Calu3 (cell line): Measurements from ENCODE around the gene BRCA2. TPM values are rescaled to one million over a fixed set of nuclear protein-coding genes. Genes with fewer than 3 reads are reported as not detected.

Source experiments
- BruUV-seq: library from RNA; stranded (reverse); fragments of 400-500 nt; replicated peaks from 2 replicates; lab custom pipeline; 2021; lab: Mats Ljungman, UMichigan
- CTCF ChIA-PET: fragments of 300-600 bp; sonication (Branson Sonifier 250); formaldehyde crosslinking; loops from one replicate; lab custom pipeline; 2022; ENCODE audit warnings: antibody characterized with exemption; lab: Charles Lee
- DNase-seq: peaks from one replicate; pipeline ENCODE4 v3.0.0; 2022
- H3K27ac Mint-ChIP-seq: one replicate; pipeline ENCODE4 v1.8.0; 2022; ENCODE audit warnings: mixed read lengths; ENCODE audit not compliant: unreplicated experiment
- H3K27me3 Mint-ChIP-seq: one replicate; pipeline ENCODE4 v1.8.0; 2022; ENCODE audit warnings: mixed read lengths; ENCODE audit not compliant: unreplicated experiment
- H3K36me3 Mint-ChIP-seq: one replicate; pipeline ENCODE4 v1.8.0; 2022; ENCODE audit warnings: mild to moderate bottlenecking, moderate library complexity, mixed read lengths; ENCODE audit not compliant: insufficient read depth, unreplicated experiment
- H3K4me1 Mint-ChIP-seq: one replicate; pipeline ENCODE4 v1.8.0; 2022; ENCODE audit warnings: mild to moderate bottlenecking, low read depth, mixed read lengths; ENCODE audit not compliant: unreplicated experiment
- H3K4me3 Mint-ChIP-seq: one replicate; pipeline ENCODE4 v1.8.0; 2022; ENCODE audit warnings: mild to moderate bottlenecking, low read depth, moderate library complexity, mixed read lengths; ENCODE audit not compliant: unreplicated experiment
- H3K9me3 Mint-ChIP-seq: one replicate; pipeline ENCODE4 v1.8.0; 2022; ENCODE audit warnings: low read depth, mixed read lengths; ENCODE audit not compliant: unreplicated experiment
- intact Hi-C: fragments of 100-400 bp; cut with micrococcal nuclease; formaldehyde crosslinking; loops from one replicate; pipeline ENCODE4 v1.10.0; 2022; ENCODE audit not compliant: unreplicated experiment
- total RNA-seq: library from RNA; stranded (reverse); gene quantifications from 2 replicates; pipeline ENCODE4 v1.2.3, GENCODE V29; 2022
- TF ChIP-seq, protein P1 (sequence below): fragments of 200-600 bp; IDR thresholded peaks from one replicate; pipeline ENCODE4 v1.8.0; 2022; ENCODE audit warnings: antibody characterized with exemption; ENCODE audit not compliant: unreplicated experiment

BRCA2 gene
- total RNA-seq, 1 experiment from 2014 or later: 12.8 TPM

DNA sequence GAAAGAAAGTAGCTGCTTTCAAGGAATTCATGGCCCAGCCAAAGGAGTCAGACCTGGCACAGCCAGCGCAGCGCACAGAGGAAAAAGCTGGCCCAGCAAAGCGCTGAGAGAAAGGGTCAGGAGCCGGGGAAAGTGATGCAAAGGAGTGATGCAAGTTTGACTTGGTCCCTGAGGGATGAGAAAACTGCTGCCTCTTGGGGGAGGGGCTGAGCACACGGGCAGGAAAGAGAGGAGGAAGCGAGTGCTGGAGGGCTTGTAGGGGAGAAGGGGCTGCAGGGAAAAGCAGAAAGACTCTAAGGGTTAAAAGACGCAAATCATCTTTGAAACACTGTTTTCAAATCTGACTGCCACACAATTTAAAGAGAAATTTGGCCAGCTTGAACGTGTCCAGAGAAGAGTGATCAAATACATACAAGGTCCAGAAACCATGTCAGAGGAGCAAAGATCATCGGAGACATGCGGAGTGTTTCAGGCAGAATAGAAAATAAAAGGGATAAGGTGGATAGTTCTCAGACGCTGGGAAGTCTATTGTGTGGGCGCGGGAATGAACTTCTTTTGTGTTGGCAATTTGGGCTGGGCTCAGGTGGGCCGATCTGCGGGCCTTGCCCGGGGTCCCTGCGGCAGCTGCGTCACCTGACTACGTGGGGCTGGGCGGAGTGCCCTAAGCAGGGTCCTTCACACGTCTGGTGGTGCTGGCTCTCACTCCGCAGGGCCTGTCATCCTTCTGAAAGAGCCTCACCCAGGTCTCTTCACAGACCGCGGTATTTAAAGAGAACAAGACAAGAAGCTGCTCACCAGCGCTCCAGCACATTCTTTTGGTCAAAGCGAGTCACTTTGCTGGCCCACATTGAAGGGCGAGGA is 94.5 kb downstream of the BRCA2 start:
- BruUV-seq: no TSS peak
- intact Hi-C loops: no loop called here
- Mint-ChIP-seq H3K36me3 (no peaks in the 10 kb centered on the region), H3K4me1 (no peaks in the 10 kb centered on the region), H3K9me3 (no peaks in the 10 kb centered on the region), H3K27ac (no peak overlapping the region), H3K27me3 (no peaks in the 10 kb centered on the region), H3K4me3 (no peak overlapping the region)
- CTCF ChIA-PET: no interaction called here
- TF ChIP-seq, protein P1, sequence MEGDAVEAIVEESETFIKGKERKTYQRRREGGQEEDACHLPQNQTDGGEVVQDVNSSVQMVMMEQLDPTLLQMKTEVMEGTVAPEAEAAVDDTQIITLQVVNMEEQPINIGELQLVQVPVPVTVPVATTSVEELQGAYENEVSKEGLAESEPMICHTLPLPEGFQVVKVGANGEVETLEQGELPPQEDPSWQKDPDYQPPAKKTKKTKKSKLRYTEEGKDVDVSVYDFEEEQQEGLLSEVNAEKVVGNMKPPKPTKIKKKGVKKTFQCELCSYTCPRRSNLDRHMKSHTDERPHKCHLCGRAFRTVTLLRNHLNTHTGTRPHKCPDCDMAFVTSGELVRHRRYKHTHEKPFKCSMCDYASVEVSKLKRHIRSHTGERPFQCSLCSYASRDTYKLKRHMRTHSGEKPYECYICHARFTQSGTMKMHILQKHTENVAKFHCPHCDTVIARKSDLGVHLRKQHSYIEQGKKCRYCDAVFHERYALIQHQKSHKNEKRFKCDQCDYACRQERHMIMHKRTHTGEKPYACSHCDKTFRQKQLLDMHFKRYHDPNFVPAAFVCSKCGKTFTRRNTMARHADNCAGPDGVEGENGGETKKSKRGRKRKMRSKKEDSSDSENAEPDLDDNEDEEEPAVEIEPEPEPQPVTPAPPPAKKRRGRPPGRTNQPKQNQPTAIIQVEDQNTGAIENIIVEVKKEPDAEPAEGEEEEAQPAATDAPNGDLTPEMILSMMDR: no peak
- no peak for DNase-seq

DNA sequence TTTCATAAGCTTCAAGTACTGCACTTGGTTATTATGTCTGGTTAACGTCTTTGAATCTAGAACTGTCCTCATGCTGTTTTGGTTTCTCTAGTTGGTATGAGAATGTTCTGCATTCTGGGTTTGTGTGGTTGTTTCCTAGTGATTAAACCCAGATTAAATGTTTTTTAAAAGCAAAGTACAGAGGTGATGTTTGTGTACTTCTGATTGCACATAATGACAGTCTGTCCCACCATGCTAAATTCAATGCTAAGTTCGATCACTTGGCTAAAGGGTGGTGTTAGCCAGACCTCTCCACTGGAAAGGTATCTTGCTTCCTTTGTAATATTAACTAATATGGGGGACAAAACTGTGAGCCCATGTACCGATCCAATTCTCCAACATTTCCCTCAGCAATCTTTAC is 98.0 kb downstream of the BRCA2 start:
- DNase-seq: no peak
- no TSS peak for BruUV-seq
- Mint-ChIP-seq H3K27me3 (no peaks in the 10 kb centered on the region), H3K27ac (no peak overlapping the region), H3K9me3 (no peaks in the 10 kb centered on the region), H3K4me1 (no peaks in the 10 kb centered on the region), H3K4me3 (no peak overlapping the region), H3K36me3 (no peaks in the 10 kb centered on the region)
- intact Hi-C loops: no loop called here
- TF ChIP-seq, protein P1: no peak
- CTCF ChIA-PET: no interaction called here

DNA sequence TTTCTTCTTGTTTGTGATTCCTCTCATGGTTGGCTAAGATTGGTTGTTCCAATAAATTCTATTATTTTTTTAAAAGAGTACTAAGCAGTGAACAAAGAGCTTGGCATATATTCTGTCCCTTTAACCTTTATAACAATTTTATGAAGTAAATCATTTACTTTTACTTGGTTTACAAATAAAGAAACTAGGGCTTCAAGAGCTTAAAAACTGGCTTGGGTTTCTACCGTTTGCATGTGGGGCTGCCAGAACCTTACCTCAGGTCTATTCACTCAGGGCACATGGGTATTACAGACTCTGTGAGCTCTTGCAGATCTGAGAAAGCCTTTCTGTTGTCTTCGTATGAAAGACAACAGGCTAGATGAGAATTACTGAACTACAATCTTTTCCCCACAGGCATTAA is 99.3 kb downstream of the BRCA2 start:
- no peaks in the 10 kb centered on the region for H3K4me1 Mint-ChIP-seq
- no peak overlapping the region for H3K4me3 Mint-ChIP-seq
- CTCF ChIA-PET: no interaction called here
- DNase-seq: no peak
- no peaks in the 10 kb centered on the region for H3K27me3 Mint-ChIP-seq
- no peaks in the 10 kb centered on the region for H3K36me3 Mint-ChIP-seq
- intact Hi-C loops: no loop called here
- TF ChIP-seq, protein P1: no peak
- H3K9me3 Mint-ChIP-seq: no peaks in the 10 kb centered on the region
- no peak overlapping the region for H3K27ac Mint-ChIP-seq
- no TSS peak for BruUV-seq

DNA sequence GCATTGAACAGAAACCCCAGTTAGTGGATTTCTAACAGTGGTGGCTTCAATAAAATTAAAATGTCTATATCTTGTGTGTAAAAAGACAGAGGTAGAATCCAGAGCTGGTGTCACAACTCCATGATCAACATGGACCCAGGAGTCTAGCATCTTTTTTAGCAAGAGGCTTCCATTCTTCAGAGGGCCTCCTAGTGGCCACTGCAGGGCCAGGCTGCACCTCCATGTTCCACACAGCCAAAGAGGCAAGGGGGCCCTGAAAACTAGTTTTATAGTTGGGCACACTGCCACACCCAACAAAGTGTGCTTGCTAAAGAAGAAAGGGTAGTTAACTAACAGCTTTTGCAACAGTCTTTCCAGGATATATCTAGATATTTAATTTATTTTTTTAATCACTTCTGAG is 99.7 kb downstream of the BRCA2 start:
- CTCF ChIA-PET: no interaction called here
- H3K27me3 Mint-ChIP-seq: no peaks in the 10 kb centered on the region
- TF ChIP-seq, protein P1: peak; percentile 33

More for the DNA sequence above, 99.7 kb downstream of the BRCA2 start:
- peak; percentile 10 for DNase-seq
- intact Hi-C loops: no loop called here
- BruUV-seq: no TSS peak
- no peaks in the 10 kb centered on the region for H3K4me1 Mint-ChIP-seq
- H3K36me3 Mint-ChIP-seq: no peaks in the 10 kb centered on the region
- H3K9me3 Mint-ChIP-seq: no peaks in the 10 kb centered on the region
- H3K27ac Mint-ChIP-seq: no peak overlapping the region
- no peak overlapping the region for H3K4me3 Mint-ChIP-seq
